Left renal pelvis (tissue), 4 donors: ENCODE data around the gene DNAJC8. TPM values are rescaled to one million over a fixed set of nuclear protein-coding genes. Genes with fewer than 3 reads are reported as not detected.
A peak's percentile ranks its signal among the peaks of the same experiment; 100 is the strongest.

Experiments used
- DNase-seq, 4 donors: peaks; one replicate each; pipeline ENCODE4 v3.0.0-alpha.2; 2013; ENCODE audit warnings: low read depth in 4 of 4, low spot score in 3 of 4
- polyA plus RNA-seq, 4 donors: library from polyadenylated mRNA; unstranded; fragments of 120-200 nt; gene quantifications; one replicate each; pipeline ENCODE4 v1.2.1, GENCODE V29; 2013; ENCODE audit not compliant: insufficient read length in 4 of 4

Gene DNAJC8
- polyA plus RNA-seq, 4 donors, result 141 to 178 (median 152) TPM

DNA sequence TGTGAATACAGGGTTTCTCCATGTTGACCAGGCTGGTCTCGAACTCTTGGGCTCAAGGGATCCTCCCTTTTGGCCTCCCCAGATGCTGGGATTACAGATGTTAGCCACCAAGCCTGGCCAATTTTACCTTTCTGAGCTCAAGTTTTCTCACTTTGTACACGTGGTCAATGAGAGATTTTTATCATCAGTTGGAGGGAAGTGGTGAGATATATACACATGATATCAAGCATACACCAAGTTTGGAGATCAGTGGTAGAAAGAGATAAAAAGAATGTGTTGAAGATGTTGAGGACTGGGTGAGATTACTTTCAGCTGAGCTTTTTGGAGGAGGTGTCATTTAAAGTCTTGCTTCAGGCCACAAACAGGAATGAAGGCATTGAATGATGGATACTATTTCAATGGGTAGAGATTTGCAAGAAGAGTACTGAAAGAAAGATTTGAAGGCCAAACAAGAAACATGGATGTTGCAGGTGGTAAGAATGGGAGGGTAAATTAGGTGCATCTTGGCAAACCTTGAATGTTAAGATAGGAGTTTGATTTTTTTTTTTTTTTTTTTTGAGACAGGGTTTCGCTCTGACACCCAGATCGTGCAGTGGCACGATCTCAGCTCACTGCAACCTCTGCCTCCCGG is 23.5 kb upstream of the DNAJC8 start:
- no peak for DNase-seq

DNA sequence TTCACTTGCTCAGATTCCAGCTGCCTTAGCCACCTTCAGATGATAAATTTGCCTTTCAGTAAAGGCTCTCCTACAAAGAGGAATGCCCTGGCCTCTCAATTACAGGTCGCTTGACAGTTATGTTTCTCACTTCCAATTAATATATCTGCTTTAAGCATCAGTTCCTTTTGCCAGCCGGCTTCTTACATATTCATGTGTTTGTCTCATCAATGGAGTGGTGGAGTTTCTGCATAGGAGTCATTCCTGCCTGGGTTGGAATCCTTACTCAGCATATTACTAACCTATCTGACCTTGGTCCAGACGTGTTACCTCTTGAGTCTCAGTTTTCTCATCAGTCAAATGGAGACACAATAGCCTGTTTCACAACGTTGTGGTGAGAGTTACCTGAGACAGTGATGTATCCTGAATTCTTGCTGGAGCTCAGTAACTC is 17.1 kb upstream of the DNAJC8 start:
- no peak for DNase-seq

GRCh38 chr1:28249013-28249865 is 16.4 kb upstream of the DNAJC8 start:
- no peak for DNase-seq

GRCh38 chr1:28248273-28249012 is 15.6 kb upstream of the DNAJC8 start:
- peak in 2 of 4 donors; percentile 63 to 75 for DNase-seq

DNA sequence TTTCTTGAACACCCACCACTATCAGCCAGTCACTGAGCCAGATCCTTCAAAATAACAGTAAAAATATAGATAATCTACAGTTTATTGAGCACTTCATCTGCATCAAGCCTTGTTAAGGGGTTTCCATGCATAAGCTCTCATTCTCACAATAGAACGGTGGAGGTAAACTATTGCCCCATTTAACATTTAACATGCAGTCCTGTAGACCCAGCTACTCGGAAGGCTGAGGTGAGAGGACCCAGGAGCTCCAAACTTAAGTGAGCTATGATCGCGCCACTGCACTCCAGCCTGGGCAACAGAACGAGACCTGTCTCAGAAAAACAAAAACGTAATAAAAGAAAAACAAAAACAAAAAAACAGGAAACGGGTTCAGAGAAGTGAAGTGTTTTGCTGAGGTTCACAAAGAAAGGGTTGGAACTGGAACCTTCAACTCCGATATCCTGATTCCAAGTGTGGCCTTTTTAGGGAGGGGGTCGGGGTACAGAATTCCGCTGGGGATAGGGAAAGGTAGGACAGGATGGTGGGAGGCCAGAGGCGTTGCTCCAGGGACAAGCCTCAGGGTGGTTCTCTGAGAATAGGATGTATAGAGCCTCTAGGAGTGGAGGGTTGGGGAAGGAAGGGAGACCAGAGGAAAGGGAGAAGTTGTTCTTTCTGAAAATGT is 14.9 kb upstream of the DNAJC8 start:
- no peak for DNase-seq

DNA sequence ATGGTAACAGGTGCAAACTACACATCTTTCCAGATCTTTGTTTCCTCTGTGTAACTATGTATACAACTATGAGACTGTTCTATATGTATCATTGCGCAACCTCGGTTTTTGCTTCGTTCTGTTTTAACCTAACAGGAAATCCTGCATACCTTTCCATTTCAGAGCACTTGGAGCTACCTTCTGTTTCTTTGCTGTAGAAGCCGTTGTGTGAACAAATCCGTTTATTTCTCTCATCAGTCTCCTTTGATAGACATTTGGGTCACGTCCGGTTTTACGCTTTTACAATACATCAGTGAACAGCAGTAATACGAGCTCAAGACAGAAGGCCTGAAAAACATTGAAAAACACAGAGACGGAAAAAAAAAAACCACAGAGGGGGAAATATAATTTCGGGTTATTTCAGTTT is 13.6 kb upstream of the DNAJC8 start:
- no peak for DNase-seq

DNA sequence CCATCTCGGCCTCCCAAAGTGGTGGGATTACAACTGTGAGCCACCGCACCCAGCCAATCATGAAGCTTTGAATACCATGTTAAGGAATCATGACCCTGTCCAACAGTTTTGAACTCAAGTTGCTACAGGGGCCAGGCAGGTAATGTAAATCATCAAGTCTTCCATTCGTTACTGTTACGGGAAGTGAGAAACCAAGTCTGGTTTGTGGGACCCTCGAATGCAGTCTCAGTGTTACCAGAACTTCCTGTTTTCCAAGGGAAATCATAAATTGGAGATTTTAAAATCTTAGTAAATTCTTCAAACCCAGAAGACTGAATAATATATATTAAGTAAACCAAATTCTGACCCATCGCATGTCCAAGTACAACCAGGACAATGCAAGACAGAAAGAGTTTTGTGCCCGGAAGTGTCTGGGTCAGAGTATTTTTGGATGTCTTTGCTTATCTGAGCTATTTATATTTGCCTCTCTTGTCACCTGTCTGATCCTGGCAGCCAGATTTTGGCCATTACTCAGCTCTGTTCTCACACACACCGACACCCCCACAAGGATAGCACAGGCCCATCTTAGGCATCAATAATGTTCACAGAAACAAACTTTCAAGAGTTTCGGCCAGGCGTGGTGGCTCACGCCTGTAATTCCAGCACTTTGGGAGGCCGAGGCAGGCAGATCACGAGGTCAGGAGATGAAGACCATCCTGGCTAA is 11.9 kb upstream of the DNAJC8 start:
- DNase-seq, result no peak

DNA sequence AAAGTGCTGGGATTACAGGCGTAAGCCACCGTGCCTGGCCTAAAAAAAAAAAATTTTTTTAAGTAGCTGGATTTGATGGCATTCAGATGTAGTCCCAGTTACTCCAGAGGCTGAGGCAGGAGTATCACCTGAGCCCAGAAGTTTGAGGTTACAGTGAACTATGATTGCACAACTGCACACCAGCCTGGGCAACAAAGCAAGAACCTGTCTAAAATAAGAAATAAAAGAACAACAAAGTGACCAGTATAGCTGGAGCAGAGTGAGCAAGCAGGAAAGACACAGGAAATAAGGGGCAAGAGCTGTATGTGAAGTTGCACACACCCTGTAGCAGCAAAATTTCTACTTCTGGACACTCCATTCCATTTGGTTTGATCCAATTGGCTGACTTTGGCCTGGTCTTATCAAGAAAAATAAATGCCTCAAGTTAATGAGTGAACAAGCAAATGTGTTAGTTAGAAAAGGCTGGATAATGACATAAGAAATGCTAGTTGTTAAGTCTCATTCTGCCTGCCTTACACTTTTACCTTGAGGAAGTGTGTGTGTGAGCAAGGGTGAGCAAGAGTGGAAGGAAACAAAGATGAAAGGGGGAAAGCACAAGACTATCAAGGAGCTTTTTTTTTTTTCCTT is 11.0 kb upstream of the DNAJC8 start:
- DNase-seq, result no peak

DNA sequence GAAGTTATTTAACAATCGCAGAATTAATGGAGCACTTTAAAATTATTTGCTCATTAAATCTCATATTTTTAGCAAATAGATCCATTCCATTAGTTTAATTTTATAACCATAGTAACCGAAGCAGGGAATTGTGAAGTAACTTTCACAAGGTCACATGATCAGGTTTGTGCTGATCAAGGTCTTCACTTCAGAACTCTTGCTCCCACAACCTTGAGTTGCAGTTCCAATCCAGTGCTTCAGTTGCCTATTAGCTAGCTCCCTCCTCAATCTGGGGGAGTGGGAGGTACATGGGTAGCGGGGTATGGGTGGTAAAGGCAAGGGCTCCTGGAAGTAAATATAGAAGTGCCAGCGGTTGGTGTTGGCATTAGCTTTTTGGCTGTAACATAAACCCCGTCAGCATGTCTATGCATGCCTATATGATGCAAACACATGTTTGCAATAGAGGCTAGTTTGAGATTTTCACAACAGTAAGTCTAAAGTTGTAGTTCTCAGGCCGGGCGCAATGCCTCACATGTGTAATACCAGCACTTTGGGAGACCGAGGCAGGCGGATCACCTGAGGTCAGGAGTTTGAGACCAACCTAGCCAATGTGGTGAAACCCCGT is 8.9 kb upstream of the DNAJC8 start:
- no peak for DNase-seq

DNA sequence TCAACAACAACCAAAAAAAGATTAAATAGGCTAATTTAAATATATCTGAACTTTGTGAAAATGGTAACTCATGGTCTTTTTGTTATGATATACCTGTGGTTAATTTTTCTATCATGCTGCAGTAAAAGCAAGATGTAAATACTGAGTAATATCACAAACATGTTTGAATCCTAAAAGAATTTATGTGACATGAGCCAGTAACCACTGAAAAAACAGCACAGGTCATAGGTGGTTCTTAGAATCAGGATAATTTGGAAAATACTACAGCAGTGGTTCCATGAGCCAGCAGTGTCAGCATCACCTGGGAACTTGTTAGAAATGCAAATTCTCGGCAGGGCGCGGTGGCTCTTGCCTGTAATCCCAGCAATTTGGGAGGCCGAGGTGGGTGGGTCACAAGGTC is 7.2 kb upstream of the DNAJC8 start:
- DNase-seq, result no peak

GRCh38 chr1:28239004-28239403 is 6.2 kb upstream of the DNAJC8 start:
- DNase-seq, result no peak

DNA sequence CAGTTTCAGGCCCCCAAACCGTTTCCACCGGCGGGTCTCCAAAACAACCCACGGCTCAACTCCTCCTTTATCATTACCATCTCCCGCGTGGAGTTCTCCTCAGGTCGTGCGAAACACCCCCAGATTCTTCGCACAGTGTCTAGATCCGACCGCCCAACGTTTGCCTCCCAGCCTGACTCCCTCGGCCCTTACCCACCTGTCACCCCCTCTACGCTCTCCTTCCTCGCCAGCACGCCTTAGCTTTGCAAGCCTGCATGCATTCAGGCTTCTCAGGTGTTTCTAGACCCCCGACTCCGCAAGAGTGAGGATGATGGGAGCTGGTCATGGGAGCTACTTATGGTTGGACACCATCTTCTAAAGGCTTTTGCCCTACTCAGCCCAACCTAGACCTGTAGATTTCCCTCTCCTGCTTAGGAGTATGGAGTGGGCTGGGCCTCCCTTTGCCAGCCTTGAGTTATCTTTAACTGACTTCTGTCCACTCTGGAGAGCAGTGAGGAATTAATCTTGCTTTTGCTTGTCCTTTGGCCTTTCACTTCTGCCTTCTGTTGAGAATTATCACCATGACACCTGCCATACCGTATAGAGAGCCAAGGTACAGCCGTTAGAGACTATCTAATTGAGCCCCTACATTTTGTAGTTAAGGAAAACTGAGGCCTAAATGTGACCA is 4.0 kb upstream of the DNAJC8 start:
- DNase-seq, result no peak

- peak in 3 of 4 donors; percentile 92 to 97 (median 96) for DNase-seq
These were observed 3.2 kb upstream of the DNAJC8 start, which contains the start of gene ATP5IF1 for GRCh38 chr1:28235755-28236655. ATP5IF1 (plus strand) TSS chr1:28236124; CDS start chr1:28236184, 60 bp downstream.

DNA sequence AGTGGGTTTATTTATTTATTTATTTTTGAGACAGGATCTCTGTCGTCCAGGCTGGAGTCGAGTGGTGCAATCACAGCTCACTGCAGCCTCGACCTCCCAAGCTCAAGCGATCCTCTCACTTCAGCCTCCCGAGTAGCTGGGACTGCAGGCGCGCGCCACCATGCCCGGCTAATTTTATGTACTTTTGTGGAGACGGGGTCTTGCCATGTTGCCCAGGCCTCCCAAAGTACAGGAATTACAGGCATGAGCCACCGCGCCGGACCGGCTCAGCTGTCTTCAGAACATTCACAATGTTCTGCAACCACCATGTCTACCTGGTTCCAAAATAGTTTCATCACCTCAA is 406 bp upstream of the DNAJC8 start:
- no peak for DNase-seq

DNA sequence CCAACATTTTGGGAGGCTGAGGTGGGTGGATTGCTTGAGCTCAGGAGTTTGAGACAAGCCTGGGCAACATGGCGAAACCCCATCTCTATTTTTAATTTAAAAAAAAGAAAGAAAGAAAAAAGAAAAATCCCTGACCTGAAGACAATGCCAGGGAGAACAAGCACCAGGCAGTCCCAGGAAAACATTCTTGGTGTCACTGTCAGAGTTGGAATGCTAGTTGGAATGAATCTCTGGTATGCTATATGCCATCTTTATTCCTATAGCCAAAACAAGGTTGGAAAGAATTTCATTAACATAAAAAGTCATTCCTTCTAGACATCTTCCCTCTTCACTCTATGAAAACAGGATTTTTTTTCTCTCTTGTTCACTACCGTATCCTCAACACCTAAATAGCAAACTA is 2.8 kb downstream of the DNAJC8 start:
- DNase-seq, result no peak

DNA sequence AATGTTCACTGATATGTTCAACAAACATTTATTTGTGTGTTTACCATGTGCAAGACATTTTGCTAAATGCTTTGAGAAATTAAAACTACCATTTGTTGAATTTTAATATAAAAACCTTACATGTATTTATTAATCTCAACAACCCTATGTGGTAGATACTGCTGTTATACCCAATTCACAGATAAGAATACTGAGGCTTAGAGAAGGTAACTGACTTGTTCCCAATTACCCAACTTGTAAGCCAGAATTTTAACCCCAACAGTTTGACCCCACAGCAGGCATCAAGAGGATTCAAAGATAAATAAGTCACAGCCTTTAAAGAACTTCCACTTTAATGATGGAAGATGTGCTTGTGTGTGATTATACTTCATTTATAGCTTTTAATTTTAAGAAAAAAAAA is 3.7 kb downstream of the DNAJC8 start:
- no peak for DNase-seq

DNA sequence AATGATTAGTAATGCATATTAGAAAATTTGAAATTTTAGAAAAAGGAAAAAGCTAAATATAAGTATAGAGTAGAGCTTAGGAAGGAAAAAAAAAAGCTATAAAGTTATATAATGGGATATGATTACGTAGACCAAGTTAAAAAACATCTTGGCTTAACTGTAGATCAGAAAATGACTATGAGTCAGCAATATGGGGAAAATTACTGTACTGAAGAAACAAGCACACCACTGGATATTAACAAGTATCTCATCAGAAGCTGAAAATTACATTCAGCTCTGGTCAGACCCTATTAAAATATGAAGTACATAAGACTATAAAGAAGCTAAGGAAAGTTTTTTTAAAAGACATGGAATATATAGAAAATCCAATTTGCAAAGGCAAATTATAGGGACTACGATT is 19.5 kb downstream of the DNAJC8 start:
- DNase-seq, result no peak

DNA sequence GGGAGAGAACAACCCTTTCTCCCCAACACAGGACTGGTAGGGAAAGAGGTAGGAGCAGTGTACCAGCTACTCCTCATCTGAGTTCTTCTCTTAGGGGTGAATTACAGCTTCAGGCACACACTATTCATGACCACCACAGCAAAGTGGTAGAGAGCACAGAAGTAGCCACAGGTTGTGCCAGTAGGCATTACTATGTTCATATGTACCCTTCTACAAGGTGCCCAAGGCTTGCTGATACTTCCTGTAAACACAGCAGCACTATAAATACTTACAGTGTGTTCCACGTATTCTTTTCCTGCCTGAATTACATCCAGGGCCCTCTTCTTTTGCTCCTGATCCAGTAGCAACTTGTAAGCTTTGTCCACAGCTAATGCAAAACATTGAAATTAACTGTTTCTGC is 23.1 kb downstream of the DNAJC8 start:
- DNase-seq, result no peak
